Tibial nerve (tissue), 4 donors: ENCODE results near the gene ANKH.

Experiments used
- CTCF ChIP-seq, 5 experiments: fragments of 200-600 bp in 3 of 5; fragments of 450-650 bp in 2 of 5; sonication (generic) in 3 of 5; IDR thresholded peaks; one replicate each; pipeline ENCODE4 v1.5.1; 2016 to 2019; ENCODE audit warnings: antibody characterized with exemption in 5 of 5, mild to moderate bottlenecking in 3 of 5, moderate library complexity in 2 of 5
- EP300 ChIP-seq, 2 donors: sonication (generic); formaldehyde crosslinking; IDR thresholded peaks; one replicate each; pipeline ENCODE4 v1.6.1; 2017; ENCODE audit warnings: antibody characterized with exemption in 2 of 2, mild to moderate bottlenecking in 1 of 2
- POLR2A ChIP-seq, 2 donors: fragments of 450-650 bp; IDR thresholded peaks; one replicate each; pipeline ENCODE4 v1.6.1; 2017; ENCODE audit warnings: antibody characterized with exemption in 2 of 2, mild to moderate bottlenecking in 2 of 2, moderate library complexity in 2 of 2

- no peak for TF ChIP-seq CTCF (IDR thresholded peaks at IDR 0.05)
- no peak for TF ChIP-seq EP300 (IDR thresholded peaks at IDR 0.05)
- no peak for TF ChIP-seq POLR2A (IDR thresholded peaks at IDR 0.05)
These were observed 55.1 kb downstream of the ANKH start for GRCh38 chr5:14816374-14816998.
